ENCODE results near the gene B4GALNT2.
"Not testable (repeated sequence)": the region's sequence is repeated elsewhere in the genome, so short reads cannot be mapped to it uniquely, and the experiment has no call there.

The B4GALNT2 gene

GRCh38 chr17:49132699-49133364 lies at the start of gene B4GALNT2:
B4GALNT2 (plus strand) TSS chr17:49132769; CDS start chr17:49132793, 24 bp downstream.
- DNase-seq (ENCODE audit: low read depth in 2 of 2) = no peak

DNA sequence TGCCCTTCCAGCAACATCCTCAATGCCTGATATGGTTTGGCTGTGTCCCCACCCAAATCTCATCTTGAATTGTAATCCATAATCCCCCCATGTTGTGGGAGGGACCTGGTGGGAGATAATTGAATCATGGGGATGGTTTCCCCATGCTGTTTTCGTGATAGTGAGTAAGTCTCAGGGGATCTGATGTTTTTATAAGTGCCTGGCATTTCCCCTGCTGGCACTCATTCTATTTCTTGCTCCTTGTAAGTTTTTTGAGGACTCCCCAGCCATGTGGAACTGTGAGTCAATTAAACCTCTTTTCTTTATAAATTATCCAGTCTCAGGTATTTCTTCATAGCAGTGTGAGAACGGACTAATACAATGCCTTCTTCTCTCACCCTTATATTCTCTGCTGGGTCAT lies 47.5 kb upstream of the B4GALNT2 start:
- not testable (repeated sequence) for DNase-seq (ENCODE audit: low read depth in 2 of 2)

- no peak for DNase-seq (ENCODE audit: low read depth in 2 of 2)
Measured at GRCh38 chr17:49085565-49086315, 46.8 kb upstream of the B4GALNT2 start.

DNA sequence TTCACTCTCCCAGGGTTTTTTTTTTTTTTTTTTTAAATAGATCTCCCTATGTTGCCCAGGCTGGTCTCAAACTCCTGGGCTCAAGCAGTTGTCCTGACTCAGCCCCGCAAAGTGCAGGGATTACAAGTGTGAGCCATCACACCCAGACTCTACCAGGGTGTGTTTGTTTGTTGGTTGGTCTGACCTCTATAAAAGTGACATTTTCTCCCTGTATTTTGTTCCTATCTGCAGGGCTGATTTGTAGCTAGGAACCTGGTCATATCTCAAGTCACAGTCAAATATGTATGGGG lies 46.3 kb upstream of the B4GALNT2 start:
- DNase-seq (ENCODE audit: low read depth in 2 of 2) = no peak

- no peak for DNase-seq (ENCODE audit: low read depth in 2 of 2)
Measured at GRCh38 chr17:49086649-49087048, 45.9 kb upstream of the B4GALNT2 start.

DNA sequence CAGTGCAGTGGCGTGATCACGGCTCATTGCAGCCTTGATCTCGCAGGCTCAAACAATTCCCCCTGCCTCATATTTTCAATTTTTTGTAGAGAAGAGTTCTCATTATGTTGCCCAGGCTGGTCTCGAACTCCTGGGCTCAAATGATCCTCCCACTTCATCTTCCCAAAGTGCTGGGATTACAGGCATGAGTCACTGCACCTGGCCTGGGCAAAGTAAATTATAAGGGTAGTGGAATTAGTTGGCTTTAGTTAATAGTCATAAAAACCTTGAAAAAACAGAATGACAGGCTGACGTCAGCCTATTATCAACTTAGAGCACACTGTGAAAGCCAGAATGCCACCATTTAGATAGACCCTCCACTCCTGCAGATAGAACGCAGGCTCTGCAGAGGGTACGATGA lies 43.5 kb upstream of the B4GALNT2 start:
- no peak for DNase-seq (ENCODE audit: low read depth in 2 of 2)

DNA sequence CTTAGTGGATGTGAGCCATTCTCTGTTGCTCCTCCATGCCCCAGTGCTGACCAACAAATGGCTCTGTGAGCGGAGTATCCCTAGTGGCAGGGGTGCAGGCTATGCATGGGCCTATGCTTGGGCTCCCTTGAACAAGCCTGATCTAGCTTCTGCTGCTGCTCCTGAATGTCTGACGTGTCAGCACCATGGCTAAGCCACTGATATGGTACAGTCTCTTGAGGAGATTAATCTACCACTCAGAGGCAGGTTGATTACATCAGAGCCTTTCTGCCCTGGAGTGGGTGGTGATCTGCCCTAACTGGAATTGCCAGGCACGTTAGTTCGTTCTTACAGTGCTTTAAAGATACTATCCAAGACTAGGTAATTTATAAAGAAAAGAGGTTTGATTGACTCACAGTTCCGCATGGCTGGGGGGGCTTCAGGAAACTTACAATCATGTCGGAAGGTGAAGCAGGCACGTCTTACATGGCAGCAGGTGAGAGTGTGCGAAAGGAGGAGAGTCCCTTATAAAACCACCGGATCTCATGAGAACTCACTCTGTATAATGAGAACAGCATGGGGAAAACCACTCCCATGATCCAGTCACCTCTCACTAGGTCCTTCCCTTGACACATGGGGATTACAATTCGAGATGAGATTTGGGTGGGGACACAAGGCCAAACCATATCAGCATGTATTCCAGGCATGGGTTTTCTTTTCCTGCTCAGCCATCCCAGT lies 41.5 kb upstream of the B4GALNT2 start:
- no peak for DNase-seq (ENCODE audit: low read depth in 2 of 2)

DNA sequence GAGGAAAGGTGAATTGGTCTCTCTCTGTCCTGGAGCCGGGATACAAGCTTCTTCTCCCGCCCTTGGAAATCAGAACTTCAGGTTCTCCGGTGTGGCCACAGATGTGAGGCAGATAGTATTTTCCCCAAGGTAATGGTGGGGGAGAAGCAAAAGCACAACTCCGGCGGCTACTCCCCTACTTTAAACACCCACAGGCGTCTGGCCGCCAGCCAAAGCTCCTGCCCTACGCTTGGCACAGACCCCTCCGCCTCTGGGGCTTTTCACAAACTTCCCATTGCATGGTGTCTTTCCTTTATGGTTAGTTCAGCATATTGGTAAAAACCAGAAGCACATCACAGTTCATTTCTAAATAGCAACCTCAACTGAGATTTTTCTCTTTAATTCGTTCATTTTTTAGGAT lies 39.4 kb upstream of the B4GALNT2 start:
- no peak for DNase-seq (ENCODE audit: low read depth in 2 of 2)

- DNase-seq (ENCODE audit: low read depth in 2 of 2) = no peak
Measured at GRCh38 chr17:49100601-49101000, 32.0 kb upstream of the B4GALNT2 start.

DNA sequence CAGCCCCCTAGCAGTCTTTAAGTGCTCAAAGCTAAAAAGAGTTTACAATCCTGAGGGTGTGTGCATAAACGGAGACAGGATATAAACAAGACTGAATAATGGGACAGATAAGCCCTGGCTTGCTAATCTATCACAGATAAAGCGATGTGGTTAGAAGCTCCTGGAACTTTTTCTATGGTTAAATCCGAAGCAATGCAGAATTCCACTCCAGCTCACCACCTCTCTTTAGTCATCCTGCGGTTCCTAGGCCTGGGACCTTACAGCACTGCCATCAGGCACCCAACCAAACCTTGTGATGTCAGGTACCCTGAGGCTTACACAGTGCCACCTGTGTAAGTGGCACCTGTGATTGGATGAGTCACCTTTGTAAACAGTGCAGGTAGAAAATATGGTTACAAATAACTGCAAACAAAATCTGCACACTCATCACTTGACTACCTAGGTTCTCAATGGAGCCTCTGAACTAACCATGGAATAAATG lies 31.5 kb upstream of the B4GALNT2 start:
- no peak for DNase-seq (ENCODE audit: low read depth in 2 of 2)

GRCh38 chr17:49103360-49103759 lies 29.2 kb upstream of the B4GALNT2 start:
- DNase-seq (ENCODE audit: low read depth in 2 of 2) = not testable (repeated sequence)

- no peak for DNase-seq (ENCODE audit: low read depth in 2 of 2)
Measured at GRCh38 chr17:49104511-49105074, 28.0 kb upstream of the B4GALNT2 start.

DNA sequence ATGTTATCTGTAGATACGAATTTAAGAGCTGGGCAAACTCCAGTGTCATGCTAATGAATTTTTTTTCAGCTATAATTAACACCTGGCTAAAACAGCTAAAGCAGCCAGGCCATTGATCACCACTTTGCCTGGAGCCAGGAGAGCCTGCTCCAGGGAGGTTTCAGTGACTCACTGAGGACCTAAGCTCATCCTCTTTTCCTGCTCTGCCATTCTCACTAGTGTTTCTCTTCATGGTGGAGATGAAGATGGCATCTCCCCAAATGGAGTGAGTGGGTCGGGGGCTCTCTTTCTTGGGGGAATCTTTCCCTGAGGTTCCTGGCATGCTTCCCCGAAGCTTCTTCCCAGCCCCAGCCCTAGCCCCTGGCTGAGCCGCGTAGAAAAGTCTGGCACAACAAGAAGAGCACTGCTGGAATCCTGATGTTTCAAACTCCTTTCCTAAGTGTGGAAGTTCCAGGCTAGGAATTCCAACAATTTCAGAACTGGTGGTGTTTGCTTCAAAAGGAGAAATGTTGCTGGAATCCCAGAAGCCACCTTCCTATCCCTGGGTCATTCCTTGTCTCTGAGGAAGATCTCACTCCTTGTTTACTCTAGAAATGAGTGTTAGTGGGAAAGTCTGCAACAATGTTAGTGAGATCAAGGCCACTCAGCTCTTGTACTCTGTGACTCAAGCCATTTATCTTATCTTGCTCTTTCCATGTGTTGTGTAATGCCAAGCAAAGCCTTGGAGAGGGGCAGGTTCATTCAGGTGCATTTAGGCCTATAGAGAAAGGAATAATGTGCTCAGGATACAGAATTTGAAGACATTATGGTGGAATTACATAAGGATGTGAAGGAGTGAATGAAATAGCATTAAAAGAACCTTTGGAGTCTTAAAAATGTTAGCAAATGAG lies 26.0 kb upstream of the B4GALNT2 start:
- DNase-seq (ENCODE audit: low read depth in 2 of 2) = no peak

- DNase-seq (ENCODE audit: low read depth in 2 of 2) = no peak
Measured at GRCh38 chr17:49107211-49107557, 25.4 kb upstream of the B4GALNT2 start.

GRCh38 chr17:49108318-49108717 lies 24.3 kb upstream of the B4GALNT2 start:
- no peak for DNase-seq (ENCODE audit: low read depth in 2 of 2)

- DNase-seq (ENCODE audit: low read depth in 2 of 2) = no peak
Measured at GRCh38 chr17:49110509-49110908, 22.1 kb upstream of the B4GALNT2 start.

- DNase-seq (ENCODE audit: low read depth in 2 of 2) = no peak
Measured at GRCh38 chr17:49111934-49112333, 20.6 kb upstream of the B4GALNT2 start.

GRCh38 chr17:49112936-49113335 lies 19.6 kb upstream of the B4GALNT2 start:
- DNase-seq (ENCODE audit: low read depth in 2 of 2) = no peak

- DNase-seq (ENCODE audit: low read depth in 2 of 2) = no peak
Measured at GRCh38 chr17:49114703-49115102, 17.9 kb upstream of the B4GALNT2 start.

- DNase-seq (ENCODE audit: low read depth in 2 of 2) = no peak
Measured at GRCh38 chr17:49117587-49118230, 14.9 kb upstream of the B4GALNT2 start.

GRCh38 chr17:49120166-49120565 lies 12.4 kb upstream of the B4GALNT2 start:
- no peak for DNase-seq (ENCODE audit: low read depth in 2 of 2)

Data from activated CD8-positive, alpha-beta memory T cell treated with anti-CD3 and anti-CD28 coated beads for 4 hours (primary cell).